Activated CD4-positive, alpha-beta T cell treated with anti-CD3 and anti-CD28 coated beads, Interleukin-2, Interleukin-6, amounts not matched to agents 100 ng/mL and 50 ng/mL, durations not matched to agents 16 hours and 8 hours (primary cell): ENCODE data around the gene CILP2.

Experiments
- DNase-seq: peaks from one replicate; pipeline ENCODE4 v3.0.0-alpha.2; 2020

Gene CILP2

GRCh38 chr19:19506592-19506991 is 31.5 kb upstream of the CILP2 start:
- DNase-seq: no peak

GRCh38 chr19:19507354-19507753 is 30.7 kb upstream of the CILP2 start:
- no peak for DNase-seq

- DNase-seq: no peak
These were observed 29.8 kb upstream of the CILP2 start for GRCh38 chr19:19508217-19508616.

- DNase-seq: no peak
These were observed 27.6 kb upstream of the CILP2 start for GRCh38 chr19:19510432-19510831.

GRCh38 chr19:19513682-19514081 is 24.4 kb upstream of the CILP2 start:
- no peak for DNase-seq

- DNase-seq: no peak
These were observed 23.8 kb upstream of the CILP2 start for GRCh38 chr19:19514215-19514657.

GRCh38 chr19:19514881-19515641 is 23.0 kb upstream of the CILP2 start, which contains the start of gene TSSK6:
TSS of gene TSSK6 (minus strand) at chr19:19515548. CDS start at chr19:19515427, 121 bp downstream.
- no peak for DNase-seq

- DNase-seq: peak; percentile 96
These were observed 22.2 kb upstream of the CILP2 start, which contains the start of gene NDUFA13 for GRCh38 chr19:19515642-19516519. TSS of gene NDUFA13 (plus strand) at chr19:19516225. CDS start at chr19:19516239, 14 bp downstream.

GRCh38 chr19:19517235-19517619 is 20.8 kb upstream of the CILP2 start:
- no peak for DNase-seq

- DNase-seq: no peak
These were observed 17.1 kb upstream of the CILP2 start for GRCh38 chr19:19520989-19521388.

- DNase-seq: no peak
These were observed 14.9 kb upstream of the CILP2 start for GRCh38 chr19:19523177-19523576.

GRCh38 chr19:19524053-19524452 is 14.0 kb upstream of the CILP2 start:
- no peak for DNase-seq

- DNase-seq: no peak
These were observed 12.3 kb upstream of the CILP2 start for GRCh38 chr19:19525611-19526380.

- DNase-seq: no peak
These were observed 11.3 kb upstream of the CILP2 start for GRCh38 chr19:19526581-19527370.

- DNase-seq: no peak
These were observed 10.8 kb upstream of the CILP2 start for GRCh38 chr19:19527371-19527656.

- no peak for DNase-seq
These were observed 10.1 kb upstream of the CILP2 start for GRCh38 chr19:19527674-19528625.

GRCh38 chr19:19528721-19529490 is 9.2 kb upstream of the CILP2 start, which contains the start of gene YJEFN3:
TSS of gene YJEFN3 (plus strand) at chr19:19528911. CDS start at chr19:19528933, 22 bp downstream.
- DNase-seq: no peak

- DNase-seq: no peak
These were observed 8.2 kb upstream of the CILP2 start for GRCh38 chr19:19529783-19530422.

GRCh38 chr19:19530423-19530804 is 7.7 kb upstream of the CILP2 start:
- DNase-seq: no peak

GRCh38 chr19:19530889-19531288 is 7.2 kb upstream of the CILP2 start:
- no peak for DNase-seq
